GM23338 (cell line): ENCODE measurements around the gene HMGCLL1. TPM values are rescaled to one million over a fixed set of nuclear protein-coding genes. Genes with fewer than 3 reads are reported as not detected.

Experiments used
- ATAC-seq: fragments of 200-7000 bp; cut with Tn5 transposase; 3 replicates; pipeline ENCODE4 v1.9.1; 2020
- DNase-seq: peaks from one replicate; pipeline ENCODE4 v3.0.0-alpha.2; 2015; ENCODE audit warnings: low spot score
- H2AFZ ChIP-seq: fragments of 200-600 bp; sonication (generic); 2 replicates; pipeline ENCODE4 v1.8.0; 2016; ENCODE audit warnings: antibody characterized with exemption, mild to moderate bottlenecking, moderate library complexity
- H3F3A ChIP-seq: fragments of 200-600 bp; sonication (generic); replicated peaks from 2 replicates; pipeline ENCODE4 v1.8.0; 2017; ENCODE audit warnings: antibody characterized with exemption, mixed run types, low read depth
- H3K27ac ChIP-seq: fragments of 200-600 bp; sonication (generic); 2 replicates; pipeline ENCODE4 v1.6.1; 2016; ENCODE audit warnings: low read depth
- H3K27me3 ChIP-seq: fragments of 200-600 bp; sonication (generic); 2 replicates; pipeline ENCODE4 v1.8.0; 2016; ENCODE audit warnings: mild to moderate bottlenecking, mixed run types, moderate library complexity; ENCODE audit not compliant: insufficient read depth
- H3K36me3 ChIP-seq: fragments of 200-600 bp; sonication (generic); 2 replicates; pipeline ENCODE4 v1.8.0; 2016; ENCODE audit warnings: mild to moderate bottlenecking; ENCODE audit not compliant: insufficient read depth
- H3K4me1 ChIP-seq: fragments of 200-600 bp; sonication (generic); 2 replicates; pipeline ENCODE4 v1.8.0; 2016; ENCODE audit warnings: mild to moderate bottlenecking, moderate library complexity; ENCODE audit not compliant: insufficient read depth
- H3K4me2 ChIP-seq: fragments of 200-600 bp; sonication (generic); 2 replicates; pipeline ENCODE4 v1.7.1; 2017; ENCODE audit warnings: mixed run types
- H3K4me3 ChIP-seq: fragments of 200-600 bp; sonication (generic); 2 replicates; pipeline ENCODE4 v1.6.1; 2016; ENCODE audit warnings: mixed run types
- H3K79me2 ChIP-seq: fragments of 200-600 bp; sonication (generic); replicated peaks from 2 replicates; pipeline ENCODE4 v1.8.0; 2017; ENCODE audit warnings: mild to moderate bottlenecking; ENCODE audit not compliant: insufficient read depth
- H3K9me2 ChIP-seq: fragments of 200-600 bp; sonication (generic); 2 replicates; pipeline ENCODE4 v1.8.0; 2017; ENCODE audit not compliant: insufficient read depth
- H4K20me1 ChIP-seq: fragments of 200-600 bp; sonication (generic); replicated peaks from 2 replicates; pipeline ENCODE4 v1.8.0; 2017; ENCODE audit warnings: mild to moderate bottlenecking; ENCODE audit not compliant: insufficient read depth
- H3K27ac Mint-ChIP-seq: 2 replicates; pipeline ENCODE4 v1.8.0; 2020; ENCODE audit warnings: inconsistent platforms, mild to moderate bottlenecking, moderate library complexity, mixed read lengths
- H3K27me3 Mint-ChIP-seq: 3 replicates; pipeline ENCODE4 v1.8.0; 2022; ENCODE audit warnings: low read depth, mild to moderate bottlenecking, moderate library complexity, mixed read lengths, inconsistent platforms; ENCODE audit not compliant: insufficient read depth, poor library complexity
- H3K36me3 Mint-ChIP-seq: 3 replicates; pipeline ENCODE4 v1.8.0; 2021; ENCODE audit warnings: low read depth, mild to moderate bottlenecking, inconsistent platforms, moderate library complexity, mixed read lengths
- H3K4me1 Mint-ChIP-seq: 3 replicates; pipeline ENCODE4 v1.8.0; 2020; ENCODE audit warnings: mild to moderate bottlenecking, inconsistent platforms, mixed read lengths
- H3K4me3 Mint-ChIP-seq: 3 replicates; pipeline ENCODE4 v1.8.0; 2021; ENCODE audit warnings: moderate library complexity, mild to moderate bottlenecking, inconsistent platforms, mixed read lengths
- H3K9me3 Mint-ChIP-seq: 3 replicates; pipeline ENCODE4 v1.8.0; 2020; ENCODE audit warnings: moderate library complexity, mild to moderate bottlenecking, inconsistent platforms, mixed read lengths
- CREB1 ChIP-seq: fragments of 250-450 bp; sonication (Bioruptor Pico); IDR thresholded peaks from 2 replicates; pipeline ENCODE4 v1.5.0; 2020; ENCODE audit warnings: low read depth, mild to moderate bottlenecking, moderate library complexity
- CTCF ChIP-seq, 2 experiments: fragments of 200-600 bp in 1 of 2; sonication (generic) in 1 of 2; conservative IDR thresholded peaks; 2 replicates each; pipeline versions ENCODE4 v1.5.1 to v1.6.1; 2016 to 2017; ENCODE audit warnings: antibody characterized with exemption in 2 of 2, low read depth in 2 of 2, mild to moderate bottlenecking in 2 of 2, moderate library complexity in 1 of 2
- ETS1 ChIP-seq: IDR thresholded peaks from 2 replicates; pipeline ENCODE4 v1.6.1; 2016; ENCODE audit warnings: antibody characterized with exemption
- EZH2 ChIP-seq: fragments of 200-600 bp; sonication (generic); IDR thresholded peaks from one replicate; pipeline ENCODE4 v1.8.0; 2017; ENCODE audit warnings: antibody characterized with exemption, mild to moderate bottlenecking, low read depth; ENCODE audit not compliant: unreplicated experiment
- EZH2phosphoT487 ChIP-seq: fragments of 200-600 bp; sonication (generic); IDR thresholded peaks from one replicate; pipeline ENCODE4 v1.8.1; 2018; ENCODE audit warnings: antibody characterized with exemption; ENCODE audit not compliant: unreplicated experiment
- JUNB ChIP-seq: IDR thresholded peaks from one replicate; pipeline ENCODE4 v1.6.1; 2016; ENCODE audit warnings: antibody characterized with exemption; ENCODE audit not compliant: unreplicated experiment
- NANOG ChIP-seq: IDR thresholded peaks from 2 replicates; pipeline ENCODE4 v1.6.1; 2016; ENCODE audit warnings: antibody characterized with exemption, borderline replicate concordance
- POLR2AphosphoS5 ChIP-seq: IDR thresholded peaks from 2 replicates; pipeline ENCODE4 v1.6.1; 2016; ENCODE audit warnings: antibody characterized with exemption, low read depth
- REST ChIP-seq: IDR thresholded peaks from one replicate; pipeline ENCODE4 v1.6.1; 2018; ENCODE audit warnings: antibody characterized with exemption; ENCODE audit not compliant: unreplicated experiment
- STAT1 ChIP-seq: IDR thresholded peaks from one replicate; pipeline ENCODE4 v1.6.1; 2016; ENCODE audit warnings: antibody characterized with exemption; ENCODE audit not compliant: unreplicated experiment
- ZNF114 ChIP-seq: fragments of 250-450 bp; sonication (Bioruptor Pico); IDR thresholded peaks from 2 replicates; pipeline ENCODE4 v1.5.0; 2020; ENCODE audit warnings: mild to moderate bottlenecking, moderate library complexity
- ZNF331 ChIP-seq: fragments of 250-450 bp; sonication (Bioruptor Pico); IDR thresholded peaks from 2 replicates; pipeline ENCODE4 v1.5.0; 2020; ENCODE audit warnings: low read depth, mild to moderate bottlenecking, moderate library complexity
- ZNF462 ChIP-seq: fragments of 250-450 bp; sonication (Bioruptor Pico); IDR thresholded peaks from 2 replicates; pipeline ENCODE4 v1.5.0; 2020; ENCODE audit warnings: mild to moderate bottlenecking, moderate library complexity
- polyA plus RNA-seq: library from polyadenylated mRNA; unstranded; fragments of >200 nt; fragmentation: Nextera tagmentation; extraction: Ambion mirVana; gene quantifications from 2 replicates; pipeline ENCODE4 v1.2.1, GENCODE V29; 2016
- total RNA-seq: library from RNA; depleted of rRNA; stranded (reverse); fragments of >200 nt; shearing (Covaris generic); gene quantifications from 2 replicates; pipeline ENCODE4 v1.2.3, GENCODE V29; 2014

The HMGCLL1 gene
- total and polyA plus RNA-seq, 2 experiments from 2014 or later, result 0.24 TPM; not detected in 1

GRCh38 chr6:55405474-55406235 lies 173.3 kb downstream of the HMGCLL1 start:
- Mint-ChIP-seq H3K27me3 (no peaks in the 10 kb centered on the region), H3K4me1 (no peaks in the 10 kb centered on the region), H3K36me3 (no peaks in the 10 kb centered on the region), H3K4me3 (no peak overlapping the region), H3K9me3 (peaks cover 3% of the 10 kb centered on the region; the same call in 1 of the 3 replicates), H3K27ac (no peak overlapping the region)
- Histone ChIP-seq H3K79me2 (no peaks in the 10 kb centered on the region), H3K9me2 (0 out of 2 replicates have a peak, but pooled peaks cover 3% of the 10 kb centered on the region), H3K4me1 (no peaks in the 10 kb centered on the region), H3K36me3 (no peaks in the 10 kb centered on the region), H3K27ac (no peak overlapping the region), H4K20me1 (no peaks in the 10 kb centered on the region), H3K4me3 (no peak overlapping the region), H3K4me2 (no peak overlapping the region), H2AFZ (no peak overlapping the region), H3K27me3 (no peaks in the 10 kb centered on the region), H3F3A (no peaks in the 10 kb centered on the region)
- TF ChIP-seq REST, result no peak
- TF ChIP-seq ZNF331 (CRISPR knock-in tag), result no peak
- no peak for TF ChIP-seq POLR2AphosphoS5
- TF ChIP-seq CTCF (conservative IDR thresholded peaks at IDR 0.05; ENCODE audit: low read depth in 2 of 2), result no peak
- TF ChIP-seq NANOG, result no peak
- TF ChIP-seq CREB1 (CRISPR knock-in tag), result no peak
- no peak for TF ChIP-seq ZNF114 (CRISPR knock-in tag)
- no peak for TF ChIP-seq EZH2
- TF ChIP-seq EZH2phosphoT487, result no peak
- TF ChIP-seq JUNB, result no peak
- no peak for TF ChIP-seq ETS1
- TF ChIP-seq STAT1, result no peak
- no peak for TF ChIP-seq ZNF462 (CRISPR knock-in tag)
- DNase-seq (no peak), ATAC-seq (no peak)
